Activated CD4-positive, alpha-beta T cell treated with anti-CD3 and anti-CD28 coated beads, Interleukin-2, amount 10 ng/mL, durations not matched to agents 7 days and 5 days (primary cell): ENCODE measurements around the gene ROBO2. TPM values are rescaled to one million over a fixed set of nuclear protein-coding genes. Genes with fewer than 3 reads are reported as not detected.

ENCODE experiments used
- CTCF ChIA-PET: fragments of 350-600 bp; sonication (Branson Sonifier 250); formaldehyde crosslinking; loops from one replicate; lab custom pipeline; 2021; ENCODE audit warnings: antibody characterized with exemption; lab: Charles Lee
- POLR2A ChIA-PET: fragments of 350-600 bp; sonication (Branson Sonifier 250); formaldehyde crosslinking; loops from one replicate; lab custom pipeline; 2021; ENCODE audit warnings: antibody characterized with exemption; lab: Charles Lee
- DNase-seq: peaks from one replicate; pipeline ENCODE4 v3.0.0-alpha.2; 2020
- H3K27ac Mint-ChIP-seq: one replicate; pipeline ENCODE4 v1.8.0; 2021; ENCODE audit warnings: mild to moderate bottlenecking, moderate library complexity, mixed read lengths
- H3K27me3 Mint-ChIP-seq: one replicate; pipeline ENCODE4 v1.8.0; 2021; ENCODE audit warnings: mixed read lengths
- H3K36me3 Mint-ChIP-seq: one replicate; pipeline ENCODE4 v1.8.0; 2021; ENCODE audit warnings: low read depth, mixed read lengths
- H3K4me1 Mint-ChIP-seq: one replicate; pipeline ENCODE4 v1.8.0; 2021; ENCODE audit warnings: mixed read lengths
- H3K4me3 Mint-ChIP-seq: one replicate; pipeline ENCODE4 v1.8.0; 2021; ENCODE audit warnings: mild to moderate bottlenecking, moderate library complexity, mixed read lengths
- H3K9me3 Mint-ChIP-seq: one replicate; pipeline ENCODE4 v1.8.0; 2021; ENCODE audit warnings: mixed read lengths
- total RNA-seq, 2 experiments: library from RNA; stranded (reverse); gene quantifications; one replicate each; pipeline ENCODE4 v1.2.3, GENCODE V29; 2021

The ROBO2 gene
- total RNA-seq, 2 experiments from 2014 or later, result not detected

DNA sequence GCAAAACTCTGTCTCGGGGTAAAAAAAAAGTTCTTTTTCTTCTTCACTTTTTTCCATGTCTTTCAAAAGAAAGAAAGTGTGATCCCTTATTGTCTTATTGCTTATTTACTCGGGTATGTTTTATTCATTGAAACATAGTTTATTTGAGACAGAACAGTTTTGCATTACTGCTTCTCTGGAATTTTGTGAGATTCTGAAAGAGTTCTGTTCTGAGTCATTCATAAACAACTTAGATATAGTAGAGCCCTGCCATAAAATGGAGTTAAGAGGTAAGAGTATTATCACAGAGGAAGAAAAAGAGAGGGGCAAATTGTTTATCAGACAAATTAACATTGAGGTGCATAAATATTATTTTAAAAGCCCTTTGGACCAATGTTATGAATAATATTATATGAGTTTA lies 522.2 kb downstream of the ROBO2 start:
- ChIA-PET POLR2A (no interaction called here), CTCF (no interaction called here)
- H3K4me1 Mint-ChIP-seq, result no peaks in the 10 kb centered on the region
- no peak for DNase-seq
- H3K27me3 Mint-ChIP-seq, result no peaks in the 10 kb centered on the region
- no peak overlapping the region for H3K27ac Mint-ChIP-seq
- H3K4me3 Mint-ChIP-seq, result no peak overlapping the region
- no peaks in the 10 kb centered on the region for H3K36me3 Mint-ChIP-seq
- H3K9me3 Mint-ChIP-seq, result peaks cover 4% of the 10 kb centered on the region

DNA sequence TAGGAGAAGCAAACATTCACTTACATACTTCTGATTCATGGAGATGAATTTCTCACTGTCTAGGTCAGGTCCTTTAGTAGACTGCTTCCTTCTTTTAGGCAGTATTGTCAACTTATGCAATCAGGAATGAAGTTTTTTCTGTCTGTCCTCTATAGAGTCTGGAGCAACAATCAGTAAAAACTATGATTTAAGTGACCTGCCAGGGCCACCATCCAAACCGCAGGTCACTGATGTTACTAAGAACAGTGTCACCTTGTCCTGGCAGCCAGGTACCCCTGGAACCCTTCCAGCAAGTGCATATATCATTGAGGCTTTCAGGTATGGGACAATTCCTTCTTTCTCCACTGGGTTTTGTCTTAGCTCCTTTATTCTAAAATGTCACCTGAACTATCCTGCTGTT lies 523.1 kb downstream of the ROBO2 start:
- ChIA-PET POLR2A (no interaction called here), CTCF (no interaction called here)
- H3K4me1 Mint-ChIP-seq, result no peaks in the 10 kb centered on the region
- DNase-seq, result no peak
- no peaks in the 10 kb centered on the region for H3K36me3 Mint-ChIP-seq
- H3K4me3 Mint-ChIP-seq, result no peak overlapping the region
- H3K27me3 Mint-ChIP-seq, result no peaks in the 10 kb centered on the region
- H3K27ac Mint-ChIP-seq, result no peak overlapping the region
- H3K9me3 Mint-ChIP-seq, result peaks cover 4% of the 10 kb centered on the region

DNA sequence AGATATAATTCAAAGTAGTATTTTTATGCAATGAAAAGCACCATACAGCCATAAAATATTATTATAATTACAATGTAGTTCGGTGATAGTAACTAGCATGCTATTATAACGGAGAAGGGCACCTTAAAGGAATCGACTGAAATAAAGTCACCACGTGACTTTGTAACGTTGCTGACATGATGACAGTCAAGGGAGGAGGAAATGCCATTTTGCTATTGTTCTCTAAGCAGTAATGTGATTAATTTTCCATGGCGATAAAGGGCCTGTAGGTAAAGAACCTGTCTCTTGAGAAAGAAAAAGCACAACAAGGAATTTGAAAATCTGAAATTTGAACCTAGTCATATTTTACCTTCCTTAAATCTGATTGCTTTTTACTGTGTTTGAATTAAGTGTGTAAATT lies 526.2 kb downstream of the ROBO2 start:
- peaks cover 4% of the 10 kb centered on the region for H3K9me3 Mint-ChIP-seq
- no peak overlapping the region for H3K27ac Mint-ChIP-seq
- ChIA-PET POLR2A (no interaction called here), CTCF (no interaction called here)
- H3K27me3 Mint-ChIP-seq, result no peaks in the 10 kb centered on the region
- H3K36me3 Mint-ChIP-seq, result no peaks in the 10 kb centered on the region
- DNase-seq, result no peak
- no peaks in the 10 kb centered on the region for H3K4me1 Mint-ChIP-seq
- no peak overlapping the region for H3K4me3 Mint-ChIP-seq

- H3K27me3 Mint-ChIP-seq, result no peaks in the 10 kb centered on the region
- POLR2A ChIA-PET, result no interaction called here
- CTCF ChIA-PET, result no interaction called here
- no peaks in the 10 kb centered on the region for H3K36me3 Mint-ChIP-seq
- peaks cover 2% of the 10 kb centered on the region for H3K9me3 Mint-ChIP-seq
- H3K4me1 Mint-ChIP-seq, result no peaks in the 10 kb centered on the region
- H3K4me3 Mint-ChIP-seq, result no peak overlapping the region
- DNase-seq, result no peak
- no peak overlapping the region for H3K27ac Mint-ChIP-seq
Observed at GRCh38 chr3:77571971-77572715, 532.2 kb downstream of the ROBO2 start.

GRCh38 chr3:77577264-77577663 lies 537.4 kb downstream of the ROBO2 start:
- no peaks in the 10 kb centered on the region for H3K27me3 Mint-ChIP-seq
- peaks cover 2% of the 10 kb centered on the region for H3K9me3 Mint-ChIP-seq
- no peak overlapping the region for H3K4me3 Mint-ChIP-seq
- H3K36me3 Mint-ChIP-seq, result no peaks in the 10 kb centered on the region
- no peaks in the 10 kb centered on the region for H3K4me1 Mint-ChIP-seq
- POLR2A ChIA-PET, result no interaction called here
- no peak for DNase-seq
- CTCF ChIA-PET, result no interaction called here
- no peak overlapping the region for H3K27ac Mint-ChIP-seq

GRCh38 chr3:77586216-77586615 lies 546.3 kb downstream of the ROBO2 start:
- ChIA-PET CTCF (no interaction called here), POLR2A (no interaction called here)
- Mint-ChIP-seq H3K4me1 (no peaks in the 10 kb centered on the region), H3K27me3 (no peaks in the 10 kb centered on the region), H3K36me3 (no peaks in the 10 kb centered on the region), H3K9me3 (peaks cover 6% of the 10 kb centered on the region), H3K27ac (no peak overlapping the region), H3K4me3 (no peak overlapping the region)
- no peak for DNase-seq

GRCh38 chr3:77588863-77589262 lies 549.0 kb downstream of the ROBO2 start:
- ChIA-PET CTCF (no interaction called here), POLR2A (no interaction called here)
- Mint-ChIP-seq H3K27me3 (no peaks in the 10 kb centered on the region), H3K9me3 (no peaks in the 10 kb centered on the region), H3K4me1 (no peaks in the 10 kb centered on the region), H3K27ac (no peak overlapping the region), H3K36me3 (no peaks in the 10 kb centered on the region), H3K4me3 (no peak overlapping the region)
- no peak for DNase-seq

- DNase-seq, result no peak
- ChIA-PET POLR2A (no interaction called here), CTCF (no interaction called here)
- no peaks in the 10 kb centered on the region for H3K27me3 Mint-ChIP-seq
- no peaks in the 10 kb centered on the region for H3K4me1 Mint-ChIP-seq
- H3K4me3 Mint-ChIP-seq, result no peak overlapping the region
- H3K9me3 Mint-ChIP-seq, result no peaks in the 10 kb centered on the region
- H3K27ac Mint-ChIP-seq, result no peak overlapping the region
- no peaks in the 10 kb centered on the region for H3K36me3 Mint-ChIP-seq
Observed at GRCh38 chr3:77590191-77590590, 550.3 kb downstream of the ROBO2 start.

DNA sequence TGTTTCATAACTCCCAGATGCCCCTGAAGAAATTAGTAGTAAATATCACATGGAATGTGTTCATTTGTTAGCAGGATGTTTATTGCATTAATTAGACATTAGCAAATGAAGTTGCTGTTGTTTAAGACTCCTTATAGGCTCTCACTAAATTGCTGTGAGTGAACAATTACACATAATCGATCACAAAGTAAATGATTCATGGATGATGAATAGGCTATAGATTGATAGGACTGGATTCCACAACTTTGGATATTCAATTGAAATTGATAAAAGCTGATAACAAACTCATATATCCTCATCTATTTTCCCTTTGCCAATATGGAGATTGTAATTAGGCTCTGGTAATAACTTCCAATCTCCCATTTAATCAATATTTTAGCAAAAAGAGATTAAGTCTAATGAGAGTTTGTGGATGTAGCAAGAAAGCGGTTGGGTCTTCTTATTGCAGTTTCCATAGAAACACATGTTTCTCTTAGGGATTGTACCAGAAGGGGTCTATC lies 555.5 kb downstream of the ROBO2 start:
- no peak overlapping the region for H3K4me3 Mint-ChIP-seq
- ChIA-PET CTCF (no interaction called here), POLR2A (no interaction called here)
- no peak for DNase-seq
- H3K27me3 Mint-ChIP-seq, result no peaks in the 10 kb centered on the region
- no peak overlapping the region for H3K27ac Mint-ChIP-seq
- no peaks in the 10 kb centered on the region for H3K9me3 Mint-ChIP-seq
- no peaks in the 10 kb centered on the region for H3K36me3 Mint-ChIP-seq
- no peaks in the 10 kb centered on the region for H3K4me1 Mint-ChIP-seq

DNA sequence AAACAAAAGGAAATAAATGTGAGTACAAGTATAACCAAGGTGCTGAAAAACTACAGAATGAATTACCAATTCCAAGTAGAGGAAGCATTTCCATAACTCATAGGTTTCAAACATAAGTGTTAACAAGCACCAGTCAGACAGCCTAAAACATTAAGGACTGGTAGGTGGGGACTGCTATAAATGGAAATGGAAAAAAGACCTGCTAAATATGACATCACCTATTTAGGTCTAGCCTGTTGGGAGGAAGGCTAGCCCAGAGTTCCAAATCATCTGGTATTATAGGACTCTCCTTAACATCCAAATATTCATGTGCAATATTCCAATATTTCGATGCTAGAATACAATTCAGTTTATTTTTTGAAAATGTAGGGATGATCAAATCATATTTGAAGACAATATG lies 560.0 kb downstream of the ROBO2 start:
- ChIA-PET POLR2A (no interaction called here), CTCF (no interaction called here)
- no peak overlapping the region for H3K4me3 Mint-ChIP-seq

GRCh38 chr3:77601823-77602415 lies 562.0 kb downstream of the ROBO2 start:
- ChIA-PET CTCF (no interaction called here), POLR2A (no interaction called here)
- Mint-ChIP-seq H3K9me3 (peaks cover 3% of the 10 kb centered on the region), H3K27ac (no peak overlapping the region), H3K4me1 (no peaks in the 10 kb centered on the region), H3K4me3 (no peak overlapping the region), H3K36me3 (no peaks in the 10 kb centered on the region), H3K27me3 (no peaks in the 10 kb centered on the region)
- no peak for DNase-seq

More for the DNA sequence above, 560.0 kb downstream of the ROBO2 start:
- Mint-ChIP-seq H3K36me3 (no peaks in the 10 kb centered on the region), H3K27ac (no peak overlapping the region), H3K4me1 (no peaks in the 10 kb centered on the region), H3K27me3 (no peaks in the 10 kb centered on the region), H3K9me3 (peaks cover 3% of the 10 kb centered on the region)
- no peak for DNase-seq

- no peaks in the 10 kb centered on the region for H3K36me3 Mint-ChIP-seq
- no peak for DNase-seq
- no peaks in the 10 kb centered on the region for H3K27me3 Mint-ChIP-seq
- POLR2A ChIA-PET, result no interaction called here
- peaks cover 3% of the 10 kb centered on the region for H3K9me3 Mint-ChIP-seq
- CTCF ChIA-PET, result no interaction called here
- no peak overlapping the region for H3K27ac Mint-ChIP-seq
- H3K4me3 Mint-ChIP-seq, result no peak overlapping the region
- no peaks in the 10 kb centered on the region for H3K4me1 Mint-ChIP-seq
Observed at GRCh38 chr3:77602722-77603121, 562.8 kb downstream of the ROBO2 start.

GRCh38 chr3:77605308-77605707 lies 565.4 kb downstream of the ROBO2 start:
- ChIA-PET CTCF (no interaction called here), POLR2A (no interaction called here)
- H3K4me1 Mint-ChIP-seq, result no peaks in the 10 kb centered on the region
- no peaks in the 10 kb centered on the region for H3K27me3 Mint-ChIP-seq
- H3K27ac Mint-ChIP-seq, result no peak overlapping the region
- H3K9me3 Mint-ChIP-seq, result peaks cover 3% of the 10 kb centered on the region
- no peak overlapping the region for H3K4me3 Mint-ChIP-seq
- H3K36me3 Mint-ChIP-seq, result no peaks in the 10 kb centered on the region
- DNase-seq, result no peak

GRCh38 chr3:77605865-77606264 lies 566.0 kb downstream of the ROBO2 start:
- ChIA-PET CTCF (no interaction called here), POLR2A (no interaction called here)
- Mint-ChIP-seq H3K36me3 (no peaks in the 10 kb centered on the region), H3K4me1 (no peaks in the 10 kb centered on the region), H3K27me3 (no peaks in the 10 kb centered on the region), H3K9me3 (peaks cover 3% of the 10 kb centered on the region), H3K4me3 (no peak overlapping the region), H3K27ac (no peak overlapping the region)
- no peak for DNase-seq
